HepG2 (cell line): ENCODE measurements around the gene SPPL2B. TPM values are rescaled to one million over a fixed set of nuclear protein-coding genes. Genes with fewer than 3 reads are reported as not detected.

Experiments
- ESRRA ChIP-seq: sonication (generic); formaldehyde crosslinking; IDR thresholded peaks from 2 replicates; pipeline ENCODE4 v1.5.1; 2020; ENCODE audit warnings: mild to moderate bottlenecking, low read depth, missing genetic modification reagents
- JUND ChIP-seq: sonication (generic); formaldehyde crosslinking; IDR thresholded peaks from 2 replicates; pipeline ENCODE4 v1.8.0; 2022; ENCODE audit warnings: mild to moderate bottlenecking, missing genetic modification reagents
- KLF9 ChIP-seq: IDR thresholded peaks from 2 replicates; pipeline ENCODE4 v1.6.1; 2016; ENCODE audit warnings: low read depth
- MAFF ChIP-seq: IDR thresholded peaks from 2 replicates; pipeline ENCODE4 v1.6.1; 2011; ENCODE audit warnings: low read depth, low read length, improper control_type of control experiment
- SRY ChIP-seq: sonication (generic); formaldehyde crosslinking; IDR thresholded peaks from 2 replicates; pipeline ENCODE4 v1.8.0; 2022; ENCODE audit warnings: mild to moderate bottlenecking, missing genetic modification reagents
- ZNF263 ChIP-seq: sonication (generic); formaldehyde crosslinking; IDR thresholded peaks from 2 replicates; pipeline ENCODE4 v1.4.0; 2020; ENCODE audit warnings: missing genetic modification reagents
- ZNF589 ChIP-seq: sonication (generic); formaldehyde crosslinking; conservative IDR thresholded peaks from 2 replicates; pipeline ENCODE4 v1.8.0; 2022; ENCODE audit warnings: mild to moderate bottlenecking, moderate library complexity, missing genetic modification reagents
- ZNF746 ChIP-seq: sonication (generic); formaldehyde crosslinking; IDR thresholded peaks from 2 replicates; pipeline ENCODE4 v1.8.0; 2022; ENCODE audit warnings: mild to moderate bottlenecking, missing genetic modification reagents
- ZNF788 ChIP-seq: sonication (generic); formaldehyde crosslinking; IDR thresholded peaks from 2 replicates; pipeline ENCODE4 v1.5.0; 2020; ENCODE audit warnings: mild to moderate bottlenecking, missing genetic modification reagents, borderline replicate concordance
- polyA plus RNA-seq, 8 experiments: library from polyadenylated mRNA; depleted of rRNA in 3 of 8; stranded (reverse) in 7 of 8; unstranded in 1 of 8; fragments of >200 nt; fragmentation: Illumina TruSeq in 4 of 8; extraction: Trizol in 4 of 8; gene quantifications; 2 replicates each; pipeline versions ENCODE4 v1.2.1 to v1.2.3, GENCODE V29; 2011 to 2016; ENCODE audit warnings: low read depth in 4 of 8, missing spikeins in 1 of 8, mixed read lengths in 1 of 8; ENCODE audit not compliant: insufficient read depth in 1 of 8
- total RNA-seq, 5 experiments: library from RNA; depleted of rRNA; stranded (reverse); fragments of >200 nt; fragmentation: Illumina TruSeq; extraction: Trizol; gene quantifications; 2 replicates each; pipeline ENCODE4 v1.2.3, GENCODE V29; 2016; ENCODE audit warnings: low read depth in 1 of 5
- TF ChIP-seq, protein P1 (sequence below): sonication (generic); formaldehyde crosslinking; IDR thresholded peaks from 2 replicates; pipeline ENCODE4; 2020; ENCODE audit warnings: missing genetic modification reagents, mild to moderate bottlenecking, borderline replicate concordance
- TF ChIP-seq, protein P2 (sequence below): sonication (generic); formaldehyde crosslinking; IDR thresholded peaks from 2 replicates; pipeline ENCODE4 v1.4.0; 2020; ENCODE audit warnings: missing genetic modification reagents
- TF ChIP-seq, protein P3 (sequence below): fragments of 450-650 bp; IDR thresholded peaks from 2 replicates; pipeline ENCODE4 v1.6.1; 2016
- TF ChIP-seq, protein P4 (sequence below): sonication (generic); formaldehyde crosslinking; IDR thresholded peaks from 2 replicates; pipeline ENCODE4 v1.5.0; 2020; ENCODE audit warnings: mild to moderate bottlenecking, missing genetic modification reagents, moderate library complexity
- TF ChIP-seq, protein P5 (sequence below): sonication (generic); formaldehyde crosslinking; IDR thresholded peaks from 2 replicates; pipeline ENCODE4 v1.4.0; 2020; ENCODE audit warnings: missing genetic modification reagents
- TF ChIP-seq, protein P6 (sequence below): sonication (generic); formaldehyde crosslinking; IDR thresholded peaks from 2 replicates; pipeline ENCODE4 v1.8.1; 2023; ENCODE audit warnings: mild to moderate bottlenecking, missing genetic modification reagents

Gene SPPL2B
- total and polyA plus RNA-seq, 2 of the 13 experiments (the other 11 are each of a cell fraction or from before 2014, with no cell fraction given) = 14.9 to 15.2 TPM

DNA sequence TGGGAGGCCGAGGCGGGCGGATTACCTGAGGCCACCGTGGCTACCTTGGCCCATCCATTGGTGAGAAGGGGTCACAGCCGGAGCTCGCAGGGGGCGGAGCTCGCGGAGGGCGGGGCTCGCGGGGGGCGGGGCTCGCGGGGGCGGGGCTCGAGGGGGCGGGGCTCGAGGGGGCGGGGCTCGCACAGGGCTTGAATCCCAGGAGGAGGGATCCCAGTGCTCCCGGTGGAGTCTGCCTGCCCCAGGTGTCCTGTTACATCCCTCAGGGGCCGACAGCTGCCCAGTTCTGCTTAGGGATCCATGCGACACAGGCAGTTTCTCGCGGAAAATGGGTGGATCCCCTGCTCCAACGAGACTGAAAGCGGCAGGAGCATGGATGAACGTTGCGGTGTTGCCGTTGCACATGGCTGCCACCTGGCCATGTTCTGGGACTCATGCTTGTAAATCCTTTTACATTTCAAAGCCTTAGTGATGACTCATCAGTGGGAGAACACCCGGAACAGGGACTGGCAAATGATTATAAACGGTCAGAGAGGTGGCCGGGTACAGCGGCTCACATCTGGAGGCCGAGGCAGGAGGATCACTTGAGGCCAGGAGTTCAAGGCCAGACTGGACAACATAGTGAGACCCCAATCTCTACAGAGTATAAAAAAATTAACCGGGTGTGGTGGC, 56.7 kb downstream of the SPPL2B start (continued):
- TF ChIP-seq, protein P1, sequence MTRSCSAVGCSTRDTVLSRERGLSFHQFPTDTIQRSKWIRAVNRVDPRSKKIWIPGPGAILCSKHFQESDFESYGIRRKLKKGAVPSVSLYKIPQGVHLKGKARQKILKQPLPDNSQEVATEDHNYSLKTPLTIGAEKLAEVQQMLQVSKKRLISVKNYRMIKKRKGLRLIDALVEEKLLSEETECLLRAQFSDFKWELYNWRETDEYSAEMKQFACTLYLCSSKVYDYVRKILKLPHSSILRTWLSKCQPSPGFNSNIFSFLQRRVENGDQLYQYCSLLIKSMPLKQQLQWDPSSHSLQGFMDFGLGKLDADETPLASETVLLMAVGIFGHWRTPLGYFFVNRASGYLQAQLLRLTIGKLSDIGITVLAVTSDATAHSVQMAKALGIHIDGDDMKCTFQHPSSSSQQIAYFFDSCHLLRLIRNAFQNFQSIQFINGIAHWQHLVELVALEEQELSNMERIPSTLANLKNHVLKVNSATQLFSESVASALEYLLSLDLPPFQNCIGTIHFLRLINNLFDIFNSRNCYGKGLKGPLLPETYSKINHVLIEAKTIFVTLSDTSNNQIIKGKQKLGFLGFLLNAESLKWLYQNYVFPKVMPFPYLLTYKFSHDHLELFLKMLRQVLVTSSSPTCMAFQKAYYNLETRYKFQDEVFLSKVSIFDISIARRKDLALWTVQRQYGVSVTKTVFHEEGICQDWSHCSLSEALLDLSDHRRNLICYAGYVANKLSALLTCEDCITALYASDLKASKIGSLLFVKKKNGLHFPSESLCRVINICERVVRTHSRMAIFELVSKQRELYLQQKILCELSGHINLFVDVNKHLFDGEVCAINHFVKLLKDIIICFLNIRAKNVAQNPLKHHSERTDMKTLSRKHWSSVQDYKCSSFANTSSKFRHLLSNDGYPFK (CRISPR knock-in tag) = no peak
- TF ChIP-seq KLF9 (CRISPR knock-in tag) (no peak), ESRRA (CRISPR knock-in tag) (no peak), JUND (CRISPR knock-in tag) (peak; percentile 74), ZNF788 (CRISPR knock-in tag) (peak; percentile 43; the same call in 1 of the 2 replicates), MAFF (0 out of 2 replicates have a peak, but pooled peaks have one; percentile 29), ZNF263 (CRISPR knock-in tag) (peak; percentile 98), ZNF589 (CRISPR knock-in tag) (no peak), ZNF746 (CRISPR knock-in tag) (no peak), SRY (CRISPR knock-in tag) (no peak)
- TF ChIP-seq, protein P2, sequence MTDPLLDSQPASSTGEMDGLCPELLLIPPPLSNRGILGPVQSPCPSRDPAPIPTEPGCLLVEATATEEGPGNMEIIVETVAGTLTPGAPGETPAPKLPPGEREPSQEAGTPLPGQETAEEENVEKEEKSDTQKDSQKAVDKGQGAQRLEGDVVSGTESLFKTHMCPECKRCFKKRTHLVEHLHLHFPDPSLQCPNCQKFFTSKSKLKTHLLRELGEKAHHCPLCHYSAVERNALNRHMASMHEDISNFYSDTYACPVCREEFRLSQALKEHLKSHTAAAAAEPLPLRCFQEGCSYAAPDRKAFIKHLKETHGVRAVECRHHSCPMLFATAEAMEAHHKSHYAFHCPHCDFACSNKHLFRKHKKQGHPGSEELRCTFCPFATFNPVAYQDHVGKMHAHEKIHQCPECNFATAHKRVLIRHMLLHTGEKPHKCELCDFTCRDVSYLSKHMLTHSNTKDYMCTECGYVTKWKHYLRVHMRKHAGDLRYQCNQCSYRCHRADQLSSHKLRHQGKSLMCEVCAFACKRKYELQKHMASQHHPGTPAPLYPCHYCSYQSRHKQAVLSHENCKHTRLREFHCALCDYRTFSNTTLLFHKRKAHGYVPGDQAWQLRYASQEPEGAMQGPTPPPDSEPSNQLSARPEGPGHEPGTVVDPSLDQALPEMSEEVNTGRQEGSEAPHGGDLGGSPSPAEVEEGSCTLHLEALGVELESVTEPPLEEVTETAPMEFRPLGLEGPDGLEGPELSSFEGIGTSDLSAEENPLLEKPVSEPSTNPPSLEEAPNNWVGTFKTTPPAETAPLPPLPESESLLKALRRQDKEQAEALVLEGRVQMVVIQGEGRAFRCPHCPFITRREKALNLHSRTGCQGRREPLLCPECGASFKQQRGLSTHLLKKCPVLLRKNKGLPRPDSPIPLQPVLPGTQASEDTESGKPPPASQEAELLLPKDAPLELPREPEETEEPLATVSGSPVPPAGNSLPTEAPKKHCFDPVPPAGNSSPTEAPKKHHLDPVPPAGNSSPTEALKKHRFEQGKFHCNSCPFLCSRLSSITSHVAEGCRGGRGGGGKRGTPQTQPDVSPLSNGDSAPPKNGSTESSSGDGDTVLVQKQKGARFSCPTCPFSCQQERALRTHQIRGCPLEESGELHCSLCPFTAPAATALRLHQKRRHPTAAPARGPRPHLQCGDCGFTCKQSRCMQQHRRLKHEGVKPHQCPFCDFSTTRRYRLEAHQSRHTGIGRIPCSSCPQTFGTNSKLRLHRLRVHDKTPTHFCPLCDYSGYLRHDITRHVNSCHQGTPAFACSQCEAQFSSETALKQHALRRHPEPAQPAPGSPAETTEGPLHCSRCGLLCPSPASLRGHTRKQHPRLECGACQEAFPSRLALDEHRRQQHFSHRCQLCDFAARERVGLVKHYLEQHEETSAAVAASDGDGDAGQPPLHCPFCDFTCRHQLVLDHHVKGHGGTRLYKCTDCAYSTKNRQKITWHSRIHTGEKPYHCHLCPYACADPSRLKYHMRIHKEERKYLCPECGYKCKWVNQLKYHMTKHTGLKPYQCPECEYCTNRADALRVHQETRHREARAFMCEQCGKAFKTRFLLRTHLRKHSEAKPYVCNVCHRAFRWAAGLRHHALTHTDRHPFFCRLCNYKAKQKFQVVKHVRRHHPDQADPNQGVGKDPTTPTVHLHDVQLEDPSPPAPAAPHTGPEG = no peak
- TF ChIP-seq, protein P3, sequence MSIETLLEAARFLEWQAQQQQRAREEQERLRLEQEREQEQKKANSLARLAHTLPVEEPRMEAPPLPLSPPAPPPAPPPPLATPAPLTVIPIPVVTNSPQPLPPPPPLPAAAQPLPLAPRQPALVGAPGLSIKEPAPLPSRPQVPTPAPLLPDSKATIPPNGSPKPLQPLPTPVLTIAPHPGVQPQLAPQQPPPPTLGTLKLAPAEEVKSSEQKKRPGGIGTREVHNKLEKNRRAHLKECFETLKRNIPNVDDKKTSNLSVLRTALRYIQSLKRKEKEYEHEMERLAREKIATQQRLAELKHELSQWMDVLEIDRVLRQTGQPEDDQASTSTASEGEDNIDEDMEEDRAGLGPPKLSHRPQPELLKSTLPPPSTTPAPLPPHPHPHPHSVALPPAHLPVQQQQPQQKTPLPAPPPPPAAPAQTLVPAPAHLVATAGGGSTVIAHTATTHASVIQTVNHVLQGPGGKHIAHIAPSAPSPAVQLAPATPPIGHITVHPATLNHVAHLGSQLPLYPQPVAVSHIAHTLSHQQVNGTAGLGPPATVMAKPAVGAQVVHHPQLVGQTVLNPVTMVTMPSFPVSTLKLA = peak; percentile 79
- TF ChIP-seq, protein P4, sequence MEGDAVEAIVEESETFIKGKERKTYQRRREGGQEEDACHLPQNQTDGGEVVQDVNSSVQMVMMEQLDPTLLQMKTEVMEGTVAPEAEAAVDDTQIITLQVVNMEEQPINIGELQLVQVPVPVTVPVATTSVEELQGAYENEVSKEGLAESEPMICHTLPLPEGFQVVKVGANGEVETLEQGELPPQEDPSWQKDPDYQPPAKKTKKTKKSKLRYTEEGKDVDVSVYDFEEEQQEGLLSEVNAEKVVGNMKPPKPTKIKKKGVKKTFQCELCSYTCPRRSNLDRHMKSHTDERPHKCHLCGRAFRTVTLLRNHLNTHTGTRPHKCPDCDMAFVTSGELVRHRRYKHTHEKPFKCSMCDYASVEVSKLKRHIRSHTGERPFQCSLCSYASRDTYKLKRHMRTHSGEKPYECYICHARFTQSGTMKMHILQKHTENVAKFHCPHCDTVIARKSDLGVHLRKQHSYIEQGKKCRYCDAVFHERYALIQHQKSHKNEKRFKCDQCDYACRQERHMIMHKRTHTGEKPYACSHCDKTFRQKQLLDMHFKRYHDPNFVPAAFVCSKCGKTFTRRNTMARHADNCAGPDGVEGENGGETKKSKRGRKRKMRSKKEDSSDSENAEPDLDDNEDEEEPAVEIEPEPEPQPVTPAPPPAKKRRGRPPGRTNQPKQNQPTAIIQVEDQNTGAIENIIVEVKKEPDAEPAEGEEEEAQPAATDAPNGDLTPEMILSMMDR (CRISPR knock-in tag) = 0 out of 2 replicates have a peak, but pooled peaks have one; percentile 5
- TF ChIP-seq, protein P5, sequence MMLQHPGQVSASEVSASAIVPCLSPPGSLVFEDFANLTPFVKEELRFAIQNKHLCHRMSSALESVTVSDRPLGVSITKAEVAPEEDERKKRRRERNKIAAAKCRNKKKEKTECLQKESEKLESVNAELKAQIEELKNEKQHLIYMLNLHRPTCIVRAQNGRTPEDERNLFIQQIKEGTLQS (CRISPR knock-in tag) = peak; percentile 74
- TF ChIP-seq, protein P6, sequence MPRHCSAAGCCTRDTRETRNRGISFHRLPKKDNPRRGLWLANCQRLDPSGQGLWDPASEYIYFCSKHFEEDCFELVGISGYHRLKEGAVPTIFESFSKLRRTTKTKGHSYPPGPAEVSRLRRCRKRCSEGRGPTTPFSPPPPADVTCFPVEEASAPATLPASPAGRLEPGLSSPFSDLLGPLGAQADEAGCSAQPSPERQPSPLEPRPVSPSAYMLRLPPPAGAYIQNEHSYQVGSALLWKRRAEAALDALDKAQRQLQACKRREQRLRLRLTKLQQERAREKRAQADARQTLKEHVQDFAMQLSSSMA (CRISPR knock-in tag) = no peak
